NOMO-1 treated with dmso at 0.1 percent for 144 hours (cell line): ENCODE data around the gene BPI.
A peak's percentile ranks its signal among the peaks of the same experiment; 100 is the strongest.
"Not testable (repeated sequence)": the region's sequence is repeated elsewhere in the genome, so short reads cannot be mapped to it uniquely, and the experiment has no call there.

Source experiments
- DNase-seq: peaks from one replicate; lab custom pipeline; 2025; ENCODE audit not compliant: unreplicated experiment; lab: John Stamatoyannopoulos, UW

Gene BPI

DNA sequence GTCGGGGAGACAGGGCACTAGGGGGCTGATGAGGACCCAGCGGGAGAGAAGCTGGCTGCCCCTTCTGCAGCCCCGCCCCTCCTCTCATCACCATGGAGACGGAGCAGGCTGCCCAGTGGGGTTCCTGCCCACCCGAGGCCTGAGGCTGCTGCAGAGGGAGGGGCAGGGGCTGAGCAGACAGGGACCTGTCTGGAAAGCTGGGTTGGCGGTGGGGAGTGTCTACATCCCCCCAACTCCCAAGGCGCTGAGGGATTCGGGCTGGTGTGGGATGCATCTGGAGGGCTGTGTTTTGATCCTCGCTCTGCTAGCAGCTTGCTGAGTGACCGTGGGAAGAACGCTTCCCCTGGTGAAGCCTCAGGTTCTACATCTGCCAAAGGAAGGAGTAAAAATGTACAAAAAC lies 1.2 kb upstream of the BPI start:
- no peak for DNase-seq

GRCh38 chr20:38304845-38305447 lies 990 bp downstream of the BPI start:
- DNase-seq: peak; percentile 79

DNA sequence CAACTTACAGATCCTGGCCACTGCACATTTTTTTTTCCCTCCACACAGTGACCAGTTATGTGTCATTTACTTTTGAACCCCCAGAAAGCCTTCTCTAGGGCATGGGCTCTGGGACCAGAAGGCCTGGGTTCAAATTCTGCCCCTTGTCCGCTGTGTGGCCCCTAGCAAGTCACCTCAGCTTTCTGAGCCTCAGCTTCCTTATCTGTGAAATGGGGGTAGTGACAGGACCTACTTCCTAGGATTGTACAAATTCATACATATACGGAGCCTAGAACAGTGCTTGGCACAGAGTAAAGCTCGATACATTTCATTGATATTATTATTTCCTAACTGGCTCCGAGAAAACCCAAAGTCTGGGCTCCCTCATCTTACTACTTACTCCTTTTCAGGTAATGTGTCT lies 1.6 kb downstream of the BPI start:
- DNase-seq: no peak

DNA sequence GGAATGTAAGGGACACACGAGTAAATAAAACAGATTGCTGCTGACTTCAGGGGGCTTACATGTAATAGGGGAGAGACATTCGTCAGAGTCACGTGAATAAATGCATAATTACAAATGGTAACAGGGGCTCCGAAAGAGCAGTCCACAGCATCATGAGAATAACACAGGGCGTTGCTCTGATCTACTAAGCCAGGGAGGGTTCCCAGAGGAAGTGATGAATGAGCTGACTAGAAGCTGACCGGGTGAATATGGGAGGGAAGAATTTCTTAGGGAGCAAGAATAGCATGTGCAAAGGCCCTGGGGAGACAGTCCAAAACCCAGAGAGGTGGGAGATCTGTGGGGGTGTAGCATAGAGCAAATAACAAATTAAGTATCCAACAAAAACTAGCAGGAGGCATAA lies 2.4 kb downstream of the BPI start:
- no peak for DNase-seq

DNA sequence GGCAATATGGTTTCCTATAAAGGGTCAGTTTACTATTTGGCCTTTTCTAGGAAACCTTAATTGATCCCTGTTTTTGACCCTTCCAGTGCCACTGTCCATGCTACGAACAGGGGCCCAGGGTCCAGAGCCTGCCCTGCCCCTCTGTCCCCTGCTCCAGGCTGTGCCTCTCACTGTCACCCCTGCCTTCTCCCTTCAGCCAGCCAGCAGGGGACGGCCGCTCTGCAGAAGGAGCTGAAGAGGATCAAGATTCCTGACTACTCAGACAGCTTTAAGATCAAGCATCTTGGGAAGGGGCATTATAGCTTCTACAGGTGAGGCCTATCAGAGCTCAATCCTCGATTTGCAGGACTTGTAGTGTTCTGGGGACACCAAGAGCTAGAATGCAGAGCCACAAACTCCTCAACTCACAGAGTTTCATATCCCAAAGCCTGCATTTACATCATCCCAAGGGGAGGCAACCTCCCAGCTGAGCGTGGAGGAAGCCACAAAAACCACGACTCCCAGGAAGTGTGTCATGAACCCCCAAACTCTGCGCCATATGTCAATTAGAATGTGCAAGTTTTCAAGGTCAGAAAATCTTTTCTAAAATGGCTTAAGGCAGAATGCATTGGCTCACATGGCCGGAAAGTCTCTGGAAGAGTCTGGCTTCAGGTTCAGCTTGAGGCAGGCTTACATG lies 3.6 kb downstream of the BPI start:
- peak; percentile 47 for DNase-seq

GRCh38 chr20:38308047-38308438 lies 4.1 kb downstream of the BPI start:
- DNase-seq: no peak

DNA sequence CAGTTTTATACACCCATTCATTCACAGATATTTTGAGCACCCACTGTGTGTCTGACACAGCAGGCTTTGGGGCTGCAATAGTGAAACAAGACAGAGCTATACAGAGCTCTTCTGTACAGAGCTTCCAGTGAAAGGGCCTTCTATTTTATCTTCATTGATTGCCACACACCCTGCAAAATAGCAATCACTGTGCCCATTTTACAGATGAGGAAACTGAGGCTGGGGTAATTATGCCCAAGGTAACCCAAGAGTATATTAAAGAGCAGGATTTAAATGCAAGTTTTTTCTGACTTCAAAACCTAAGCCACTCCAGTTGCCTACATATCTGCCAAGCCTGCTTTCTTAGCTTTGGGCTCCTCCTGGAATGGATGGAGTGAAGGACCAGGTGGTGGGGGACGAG lies 4.5 kb downstream of the BPI start:
- no peak for DNase-seq

DNA sequence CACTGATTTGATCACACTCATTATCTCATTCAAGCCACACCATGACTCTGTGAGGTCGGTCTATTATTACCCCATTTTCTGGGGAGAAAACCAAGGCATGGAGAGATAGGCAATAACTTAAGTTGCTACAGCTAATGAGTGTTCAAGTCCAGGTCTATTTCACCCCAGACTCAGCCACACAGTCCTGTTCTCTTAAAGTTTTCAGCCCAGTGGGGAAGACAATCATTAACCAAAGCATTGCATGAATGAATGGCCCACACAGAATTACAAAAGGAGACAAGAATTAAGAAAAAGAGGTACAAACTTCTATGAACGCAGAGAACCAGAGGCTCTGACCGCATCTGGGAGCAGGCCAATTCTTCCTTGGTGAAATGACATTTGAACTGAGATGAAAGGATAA lies 7.1 kb downstream of the BPI start:
- no peak for DNase-seq

DNA sequence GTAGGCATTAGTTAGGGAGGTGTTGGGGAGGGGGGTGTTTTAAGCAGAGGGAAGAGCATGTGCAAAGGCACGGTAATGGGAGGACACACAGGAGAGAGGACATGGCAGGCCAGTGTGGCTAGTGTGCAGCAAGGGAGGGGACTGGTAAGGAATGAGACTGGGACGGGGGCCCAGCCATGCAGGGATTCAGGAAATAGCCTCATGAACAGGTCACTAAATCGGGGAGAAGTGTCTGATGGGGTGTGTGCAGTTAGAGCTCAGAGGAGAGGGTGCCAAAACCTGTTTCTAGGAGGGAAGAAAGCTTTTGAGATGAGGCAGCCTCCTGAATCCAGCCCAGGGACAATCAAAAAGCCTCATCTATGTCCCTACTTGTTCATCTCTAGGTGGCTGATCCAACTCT lies 7.5 kb downstream of the BPI start:
- DNase-seq: no peak

GRCh38 chr20:38313676-38314075 lies 9.7 kb downstream of the BPI start:
- DNase-seq: no peak

- not testable (repeated sequence) for DNase-seq
These were observed 10.4 kb downstream of the BPI start for GRCh38 chr20:38314350-38314749.

GRCh38 chr20:38315290-38315966 lies 11.5 kb downstream of the BPI start:
- DNase-seq: no peak

DNA sequence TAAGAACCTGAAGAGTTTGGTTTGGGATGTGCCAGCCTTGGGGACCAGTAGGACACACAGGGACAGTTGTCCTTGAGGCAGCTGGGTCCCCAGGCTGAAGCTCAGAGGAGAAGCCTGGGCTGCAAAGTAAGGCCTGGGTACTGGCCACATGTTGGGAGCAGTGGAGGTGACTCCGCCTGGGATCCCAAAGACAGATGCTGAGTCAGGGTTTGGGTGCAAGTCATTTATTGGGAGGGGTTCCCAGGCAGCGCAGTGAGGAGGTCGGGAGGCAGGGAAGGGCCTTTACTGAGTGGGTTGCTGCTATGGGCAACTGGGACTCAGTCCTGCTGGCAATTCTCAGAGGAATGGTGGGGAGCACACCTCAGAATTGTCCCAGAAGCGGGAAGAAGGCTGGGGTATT lies 12.4 kb downstream of the BPI start:
- no peak for DNase-seq

- no peak for DNase-seq
These were observed 13.5 kb downstream of the BPI start for GRCh38 chr20:38317422-38317821.

GRCh38 chr20:38320221-38320620 lies 16.3 kb downstream of the BPI start:
- DNase-seq: no peak

DNA sequence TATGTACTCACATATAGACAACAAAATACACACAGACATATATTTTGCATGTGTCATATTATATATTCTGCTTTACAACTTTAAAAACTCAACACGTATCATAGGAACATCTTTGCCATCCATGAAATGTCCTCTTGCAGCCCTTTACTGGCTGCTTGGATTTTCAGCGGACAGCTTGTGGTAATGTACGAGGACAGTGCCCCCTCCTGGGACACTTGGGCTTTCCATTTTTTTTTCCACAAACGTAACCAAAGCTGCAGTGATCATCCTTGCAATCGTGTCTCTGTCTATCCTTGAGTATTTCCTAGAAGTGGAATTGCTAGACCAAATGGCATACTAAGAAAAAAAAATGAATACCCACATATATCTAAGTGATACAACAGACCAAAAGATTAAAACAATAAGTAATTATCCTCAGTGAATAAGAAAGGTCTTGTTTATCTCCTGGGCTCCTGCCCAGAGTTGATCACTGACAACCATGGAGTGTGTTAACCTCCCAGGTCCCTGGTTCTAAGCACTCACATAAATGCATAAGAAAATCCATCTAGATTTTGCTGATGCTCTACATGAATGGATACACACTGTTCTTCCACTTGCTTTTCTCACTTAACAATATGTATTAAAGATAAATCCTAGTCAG lies 18.1 kb downstream of the BPI start:
- DNase-seq: no peak

- DNase-seq: no peak
These were observed 20.2 kb downstream of the BPI start for GRCh38 chr20:38324159-38324558.

DNA sequence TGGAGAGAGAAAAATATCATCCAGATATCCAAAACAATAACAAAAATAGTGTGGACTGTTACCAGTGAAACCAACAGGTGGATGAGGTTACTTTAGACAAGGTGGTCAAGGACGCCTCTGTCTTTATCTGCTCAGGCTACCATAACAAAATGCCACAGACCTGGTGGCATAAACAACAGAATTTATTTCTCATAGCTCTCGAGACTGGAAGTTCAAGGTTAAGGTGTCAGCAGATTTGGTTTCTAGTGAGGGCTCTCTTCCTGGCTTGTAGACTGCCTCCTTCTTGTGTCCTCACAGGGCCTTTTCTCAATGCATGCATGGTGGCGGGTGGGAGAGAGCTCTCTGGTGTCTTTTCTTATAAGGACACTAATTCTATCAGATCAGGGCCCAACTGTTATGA lies 21.2 kb downstream of the BPI start:
- no peak for DNase-seq

DNA sequence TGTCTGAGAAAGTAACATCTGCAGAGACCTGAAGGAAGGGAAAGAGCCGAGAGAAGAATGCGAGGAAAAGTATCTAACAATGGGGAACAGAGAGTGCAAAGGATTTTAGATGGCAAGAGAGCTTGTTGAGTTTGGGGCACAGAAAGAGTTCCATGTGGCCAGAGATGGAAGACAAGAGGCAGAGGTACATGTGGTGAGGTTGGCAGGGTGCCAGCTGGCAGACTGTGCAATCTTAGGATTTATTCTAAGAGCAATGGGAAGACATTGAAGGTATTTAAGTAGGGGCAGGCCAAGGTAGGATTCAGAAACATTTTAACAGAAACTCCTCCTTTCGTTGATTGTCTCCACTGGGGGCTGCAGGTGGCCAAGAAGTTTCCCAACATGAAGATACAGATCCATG lies 21.9 kb downstream of the BPI start:
- no peak for DNase-seq

- DNase-seq: no peak
These were observed 22.4 kb downstream of the BPI start for GRCh38 chr20:38326309-38326708.

- no peak for DNase-seq
These were observed 26.7 kb downstream of the BPI start for GRCh38 chr20:38330638-38331037.

DNA sequence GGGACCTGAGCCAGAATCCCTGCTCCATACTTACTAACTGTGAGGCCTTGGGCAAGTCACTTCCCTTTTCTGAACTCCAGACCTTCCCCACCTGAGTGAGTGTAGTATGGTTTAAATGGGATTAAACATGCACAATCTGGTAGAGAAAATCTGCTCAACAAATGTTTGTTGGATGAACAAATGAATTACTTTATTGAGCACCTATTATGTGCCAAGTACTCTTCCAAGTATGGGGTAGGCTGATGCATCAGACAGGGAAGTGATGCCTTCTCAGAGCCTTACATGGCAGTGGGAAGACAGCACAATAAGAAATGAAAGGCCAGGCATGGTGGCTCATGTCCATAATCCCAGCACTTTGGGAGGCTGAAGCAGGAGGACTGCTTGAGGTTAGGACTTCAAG lies 27.3 kb downstream of the BPI start:
- no peak for DNase-seq
